Stimulated activated CD8-positive, alpha-beta memory T cell treated with anti-CD3 and anti-CD28 coated beads, Interleukin-15, amount 100 ng/mL, for 4 hours (primary cell): ENCODE measurements around the gene PILRA.
A peak's percentile ranks its signal among the peaks of the same experiment; 100 is the strongest.
"Not testable (repeated sequence)": the region's sequence is repeated elsewhere in the genome, so short reads cannot be mapped to it uniquely, and the experiment has no call there.

Source experiments
- DNase-seq, 2 donors: peaks; one replicate each; pipeline ENCODE4 v3.0.0-alpha.2; 2020; ENCODE audit warnings: low read depth in 2 of 2

The PILRA gene

GRCh38 chr7:100358027-100358856 is 15.0 kb upstream of the PILRA start, which contains the start of gene PILRB:
Gene PILRB, plus strand, starts transcription at chr7:100358117. Its CDS starts 186 bp downstream, at chr7:100358303.
- DNase-seq: no peak

- no peak for DNase-seq
Measured at GRCh38 chr7:100358857-100359212, 14.5 kb upstream of the PILRA start.

GRCh38 chr7:100360135-100360854 is 13.0 kb upstream of the PILRA start:
- DNase-seq: no peak

GRCh38 chr7:100363098-100363497 is 10.2 kb upstream of the PILRA start:
- no peak for DNase-seq

GRCh38 chr7:100363797-100364196 is 9.5 kb upstream of the PILRA start:
- not testable (repeated sequence) for DNase-seq

GRCh38 chr7:100364480-100364879 is 8.8 kb upstream of the PILRA start:
- no peak for DNase-seq

GRCh38 chr7:100365998-100366367 is 7.3 kb upstream of the PILRA start:
- not testable (repeated sequence) for DNase-seq

GRCh38 chr7:100366411-100367250 is 6.7 kb upstream of the PILRA start:
- no peak for DNase-seq

GRCh38 chr7:100367251-100367620 is 6.1 kb upstream of the PILRA start:
- DNase-seq: no peak

GRCh38 chr7:100367676-100368613 is 5.3 kb upstream of the PILRA start:
- DNase-seq: no peak

- DNase-seq: peak in 1 of 2 donors; percentile 23
Measured at GRCh38 chr7:100369105-100369504, 4.2 kb upstream of the PILRA start.

- DNase-seq: no peak
Measured at GRCh38 chr7:100370303-100370702, 3.0 kb upstream of the PILRA start.

- DNase-seq: no peak
Measured at GRCh38 chr7:100370746-100371145, 2.5 kb upstream of the PILRA start.

- DNase-seq: no peak
Measured at GRCh38 chr7:100371561-100372171, 1.6 kb upstream of the PILRA start.

- no peak for DNase-seq
Measured at GRCh38 chr7:100372256-100372655, 1.0 kb upstream of the PILRA start.

GRCh38 chr7:100372694-100373093 is 593 bp upstream of the PILRA start:
- no peak for DNase-seq

GRCh38 chr7:100373870-100374598 is 747 bp downstream of the PILRA start:
- not testable (repeated sequence) for DNase-seq

- DNase-seq: no peak
Measured at GRCh38 chr7:100374601-100375000, 1.3 kb downstream of the PILRA start.

- DNase-seq: no peak
Measured at GRCh38 chr7:100376066-100376465, 2.8 kb downstream of the PILRA start.
